Stimulated activated CD4-positive, alpha-beta T cell treated with anti-CD3 and anti-CD28 coated beads, Interleukin-4, amount 100 ng/mL, for 48 hours (primary cell): ENCODE measurements around the gene ALKBH5.

Experiments
- DNase-seq, 2 donors: peaks; one replicate each; pipeline ENCODE4 v3.0.0-alpha.2; 2020; ENCODE audit warnings: low read depth in 2 of 2

The ALKBH5 gene

DNA sequence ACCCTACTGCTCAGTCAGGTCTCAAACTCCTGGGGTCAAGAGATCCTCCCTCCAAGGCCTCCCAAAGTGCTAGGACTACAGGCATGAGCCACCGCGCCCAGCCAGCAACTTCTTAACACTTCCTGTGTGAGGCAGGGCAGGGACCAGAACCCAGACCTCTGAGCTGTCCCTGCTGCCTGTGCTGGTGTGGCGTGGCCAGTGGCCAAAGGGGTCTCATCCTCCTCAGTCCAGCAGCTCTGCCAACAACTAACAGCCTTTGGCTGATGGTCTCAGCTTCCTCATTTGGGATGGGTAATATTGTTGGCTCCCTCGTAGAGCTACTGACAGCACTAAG lies 40.4 kb downstream of the ALKBH5 start:
- DNase-seq = no peak

DNA sequence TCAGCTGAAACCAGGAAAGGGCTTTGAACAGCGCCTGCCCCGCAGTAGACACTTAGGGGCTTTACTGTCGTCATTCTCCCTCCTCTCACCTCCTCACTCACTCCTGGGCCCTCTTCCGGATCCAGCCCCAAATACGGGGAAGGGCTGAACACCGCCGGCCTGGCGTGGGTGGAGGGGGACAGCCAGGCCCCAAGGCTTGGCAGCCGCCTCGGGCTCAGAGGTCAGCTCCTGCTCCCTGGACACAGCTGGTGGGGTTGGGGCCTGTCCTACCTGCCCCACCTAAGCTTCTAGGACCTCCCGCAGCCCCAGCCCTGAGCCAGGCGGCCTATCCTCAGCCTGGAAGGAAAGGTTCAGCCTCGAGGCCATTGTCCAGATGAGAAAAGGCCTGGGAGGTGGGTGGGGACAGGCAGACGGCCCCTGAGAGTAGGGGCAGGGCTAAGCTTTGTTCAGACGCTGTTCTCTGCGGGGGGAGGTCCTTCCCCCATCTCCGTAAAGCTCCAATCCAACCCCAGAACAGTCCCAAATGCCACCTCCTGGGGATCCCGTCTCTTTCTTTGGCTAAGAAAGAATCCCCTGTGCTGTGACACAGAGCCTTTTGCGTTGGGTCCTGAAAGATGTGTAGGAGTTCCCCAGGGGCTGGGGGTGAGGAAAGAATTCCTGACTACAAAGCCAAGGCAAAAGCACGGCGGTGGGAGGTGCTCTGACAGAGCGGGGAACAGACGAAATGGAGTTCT lies 40.9 kb downstream of the ALKBH5 start:
- no peak for DNase-seq

DNA sequence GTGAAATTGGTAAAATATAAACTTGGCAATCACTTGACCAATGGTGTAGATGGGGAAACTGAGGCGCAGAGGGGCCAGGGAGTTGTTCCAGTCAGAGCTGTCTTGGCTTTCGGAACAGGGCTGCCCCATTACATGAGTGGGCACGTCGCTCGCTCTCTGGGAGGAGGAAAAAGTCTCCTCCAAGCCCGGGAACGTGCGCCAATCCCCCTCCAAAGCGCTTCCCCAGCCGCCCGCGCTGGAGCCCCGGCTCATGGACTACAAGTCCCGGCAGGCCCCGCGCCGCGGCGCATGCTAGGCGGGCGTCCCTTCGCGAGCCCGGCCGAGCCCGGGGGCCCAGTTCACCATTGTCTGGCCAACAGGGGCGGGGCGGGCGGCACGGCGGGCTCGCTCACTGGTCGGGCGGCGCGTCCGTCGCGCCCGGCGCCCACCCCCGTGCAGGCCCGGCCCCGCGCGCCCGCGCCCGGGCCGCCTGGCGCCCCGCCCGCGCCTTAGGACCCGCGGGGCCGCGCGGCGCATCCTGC lies 41.6 kb downstream of the ALKBH5 start, which contains the start of gene LLGL1:
Gene LLGL1, plus strand, starts transcription at position 515 of the 521 bp plus-strand sequence. CDS start 48 bp downstream, outside the sequence.
- peak; percentile 96 to 97 for DNase-seq

DNA sequence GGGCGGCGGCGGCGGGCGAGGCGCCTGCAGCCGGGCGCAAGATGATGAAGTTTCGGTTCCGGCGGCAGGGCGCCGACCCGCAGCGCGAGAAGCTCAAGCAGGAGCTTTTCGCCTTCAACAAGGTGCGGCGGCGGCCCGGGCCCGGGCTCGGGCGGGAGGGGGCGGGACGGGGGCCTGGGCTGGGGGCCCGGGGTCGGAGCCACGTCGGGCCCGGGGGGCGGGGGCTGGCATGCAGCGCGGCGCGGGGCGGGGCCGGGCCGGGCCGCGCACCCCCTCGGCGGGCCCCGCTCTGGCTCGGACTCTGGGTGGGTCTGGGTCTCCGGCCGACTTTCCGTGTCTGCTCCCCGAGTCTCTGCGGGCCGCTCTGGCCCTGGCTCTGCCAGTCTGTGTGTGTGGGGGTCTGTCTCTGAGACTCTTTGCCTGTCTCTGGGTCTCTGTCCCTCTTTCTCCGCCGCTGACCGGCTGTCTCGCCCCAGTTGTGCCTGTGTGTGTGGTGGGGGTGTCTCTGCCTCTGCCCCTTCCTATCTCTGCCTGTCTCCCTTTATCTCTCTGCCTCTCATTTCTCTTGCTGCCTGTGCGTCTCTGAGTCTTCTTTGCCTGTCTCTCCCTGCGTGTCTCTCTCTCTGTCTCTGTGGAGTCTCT lies 42.1 kb downstream of the ALKBH5 start:
- DNase-seq = no peak

DNA sequence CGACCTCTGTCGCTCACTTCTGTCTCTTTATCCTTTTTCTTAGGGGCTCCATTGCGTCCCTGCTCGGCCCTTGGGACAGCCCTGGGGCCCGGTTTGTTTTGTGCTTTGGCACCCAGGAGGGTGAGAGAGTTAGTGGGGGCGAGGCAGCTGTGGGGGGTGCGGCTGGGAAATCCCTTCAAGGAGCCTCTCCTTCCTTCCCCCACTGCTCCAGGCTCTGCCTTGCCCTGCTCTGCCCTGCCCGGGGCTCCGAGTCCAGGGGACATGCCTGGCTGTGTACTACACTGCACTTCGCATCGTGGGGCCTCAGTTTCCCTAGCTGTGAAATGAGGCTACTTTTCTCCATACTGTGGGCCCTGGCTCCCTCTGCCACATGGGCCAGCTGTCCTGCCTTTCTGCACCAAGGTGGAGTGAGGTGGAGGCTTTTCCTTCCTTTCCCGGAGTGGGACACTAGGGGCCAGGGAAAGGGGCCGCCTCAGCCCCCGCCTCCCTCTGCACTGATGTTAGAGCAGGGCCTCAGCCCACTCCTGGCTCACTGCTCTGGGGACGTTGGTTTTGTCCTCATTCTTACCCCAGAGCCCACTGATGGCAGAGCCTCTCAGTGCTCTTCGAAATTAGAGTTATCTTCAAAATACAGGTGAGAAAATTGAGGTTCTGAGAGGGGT lies 42.8 kb downstream of the ALKBH5 start:
- DNase-seq = no peak

DNA sequence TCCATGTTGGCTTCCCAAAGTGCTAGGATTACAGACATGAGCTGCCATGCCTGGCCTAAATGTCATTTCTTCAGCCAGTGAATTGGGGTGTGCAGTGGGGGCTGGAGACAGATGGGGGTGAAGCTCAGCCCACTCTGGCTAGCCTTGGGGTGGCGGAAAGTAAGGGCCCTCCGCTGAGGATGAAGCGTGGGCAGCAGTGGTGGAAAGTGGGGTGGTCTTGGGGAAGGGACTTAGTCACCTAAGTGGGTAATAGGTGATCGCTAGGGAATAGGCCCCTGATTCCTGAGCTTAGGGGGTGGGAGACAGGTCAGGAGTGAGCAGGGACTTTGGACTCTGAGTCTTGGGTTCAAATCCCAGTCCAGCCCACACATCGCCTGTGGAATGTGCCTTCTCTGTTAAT lies 44.0 kb downstream of the ALKBH5 start:
- DNase-seq = no peak

DNA sequence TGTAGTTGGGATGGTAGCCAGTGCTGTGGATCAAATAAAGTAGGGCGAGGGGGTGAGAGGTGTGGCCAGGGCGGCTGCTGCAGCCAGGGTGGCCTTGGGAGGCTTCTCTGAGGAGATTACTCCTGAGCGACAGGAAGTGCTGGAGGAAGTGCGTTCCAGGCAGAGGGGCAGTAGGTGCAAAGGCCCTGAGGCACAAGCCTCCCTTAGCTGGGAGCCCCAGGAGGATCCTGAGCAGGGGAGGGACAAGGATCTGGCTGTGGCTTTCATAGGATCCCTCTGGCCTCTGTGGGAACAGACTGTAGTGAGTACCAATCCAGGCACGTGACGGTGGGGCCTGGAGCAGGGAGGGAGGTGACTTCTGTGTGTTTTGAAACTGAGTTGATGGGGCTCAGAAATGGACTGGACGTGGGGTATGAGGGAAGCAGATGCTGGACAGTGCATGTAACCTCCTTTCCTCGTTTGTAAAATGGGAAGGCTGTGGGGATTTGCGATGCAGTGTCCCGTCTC lies 44.6 kb downstream of the ALKBH5 start:
- no peak for DNase-seq

DNA sequence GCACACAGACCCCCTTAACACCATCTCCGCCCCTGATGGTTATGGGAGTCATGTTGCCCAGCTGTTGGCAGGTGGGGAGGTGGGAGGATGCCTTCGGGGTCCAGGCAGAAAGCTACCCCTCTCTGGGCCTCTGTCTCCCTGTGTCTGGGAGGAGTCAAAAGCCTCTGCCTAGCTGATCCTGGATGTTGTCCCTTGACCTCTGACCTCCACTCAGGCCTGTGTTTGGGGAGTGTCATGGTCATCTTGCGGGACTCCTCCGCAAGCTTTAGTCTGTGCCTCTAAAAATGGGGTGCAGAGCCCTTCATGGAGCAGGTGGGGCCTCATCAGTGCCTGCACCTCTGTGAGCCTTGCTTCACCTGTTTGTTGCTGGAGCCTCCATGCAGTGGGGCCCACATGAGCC lies 45.6 kb downstream of the ALKBH5 start:
- DNase-seq = no peak

DNA sequence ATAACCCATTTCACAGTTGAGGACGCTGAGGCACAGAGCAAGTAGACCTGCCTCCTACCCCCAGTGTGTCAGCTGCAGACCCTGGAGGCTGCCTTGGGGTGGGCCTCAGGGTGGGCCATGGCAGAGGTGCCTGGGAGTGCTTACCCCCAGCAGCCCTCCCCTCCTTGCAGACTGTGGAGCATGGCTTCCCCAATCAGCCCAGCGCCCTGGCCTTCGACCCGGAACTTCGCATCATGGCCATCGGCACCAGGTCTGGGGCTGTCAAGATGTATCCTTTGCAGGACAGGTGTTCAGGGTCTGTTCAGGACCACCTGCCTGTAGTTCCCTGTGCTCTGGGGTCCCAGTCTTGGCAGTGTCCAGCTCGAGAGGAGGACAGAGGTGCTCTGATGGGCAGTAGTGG lies 46.1 kb downstream of the ALKBH5 start:
- no peak for DNase-seq

DNA sequence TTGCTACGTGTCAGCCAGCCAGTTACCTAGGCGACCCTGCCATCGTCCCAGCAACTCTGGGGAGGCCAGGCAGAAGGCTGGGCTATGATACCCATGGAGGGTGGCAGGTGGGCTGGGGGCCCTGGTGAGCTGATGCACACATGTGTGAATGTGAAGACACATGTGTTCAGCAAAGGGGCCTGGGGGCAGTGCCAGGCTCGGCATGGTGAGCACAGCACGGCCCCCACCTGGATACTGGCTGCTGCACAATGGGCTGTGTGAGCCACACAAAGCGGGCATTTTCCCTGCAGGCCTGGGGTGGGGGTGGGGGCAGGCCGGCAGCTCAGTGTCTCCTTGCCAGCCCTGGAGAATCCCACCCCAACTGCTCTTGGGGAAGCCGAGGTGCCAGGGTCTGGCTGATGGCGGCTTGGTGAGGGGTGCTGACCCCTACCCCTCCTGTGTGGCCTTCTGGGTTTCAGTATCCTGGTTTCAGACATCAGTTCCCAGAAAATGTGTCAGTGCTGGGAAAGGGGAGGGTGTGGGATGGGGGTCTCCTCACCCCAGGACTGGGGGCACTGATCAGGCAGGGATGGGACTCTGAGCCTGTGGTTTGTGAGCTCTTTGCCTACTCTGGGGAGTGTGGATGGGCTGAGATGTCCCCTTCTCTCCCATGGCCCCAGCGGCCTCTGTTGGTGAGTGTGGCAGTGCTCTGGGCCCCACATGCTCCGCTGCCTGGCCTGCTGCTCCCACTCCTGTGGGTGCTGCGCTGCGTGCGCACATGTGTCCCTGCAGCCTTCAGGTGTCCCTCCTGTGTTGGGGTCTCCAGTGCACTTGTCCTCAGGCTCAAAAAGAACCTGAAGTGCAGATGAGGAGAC lies 46.9 kb downstream of the ALKBH5 start:
- no peak for DNase-seq

DNA sequence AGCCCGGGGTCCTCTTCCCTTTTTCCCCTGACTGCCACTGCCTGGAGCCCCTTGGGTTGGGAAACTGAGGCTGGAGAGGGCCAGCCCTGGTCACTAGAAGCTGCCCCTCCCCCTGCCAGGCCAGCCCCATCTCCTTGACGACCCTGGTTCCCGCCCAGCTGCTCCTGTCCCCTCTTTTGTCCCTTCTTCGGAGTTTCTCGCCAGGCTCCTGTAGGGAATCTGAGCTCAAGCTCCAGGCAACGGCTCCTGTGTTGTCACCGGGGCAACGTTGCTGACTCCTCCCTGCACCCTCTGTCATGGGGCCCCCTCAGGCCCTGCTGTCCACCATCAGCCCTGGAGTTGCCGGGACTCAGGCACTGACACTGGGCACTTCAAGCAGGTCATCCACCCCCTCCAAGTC lies 47.5 kb downstream of the ALKBH5 start:
- no peak for DNase-seq

DNA sequence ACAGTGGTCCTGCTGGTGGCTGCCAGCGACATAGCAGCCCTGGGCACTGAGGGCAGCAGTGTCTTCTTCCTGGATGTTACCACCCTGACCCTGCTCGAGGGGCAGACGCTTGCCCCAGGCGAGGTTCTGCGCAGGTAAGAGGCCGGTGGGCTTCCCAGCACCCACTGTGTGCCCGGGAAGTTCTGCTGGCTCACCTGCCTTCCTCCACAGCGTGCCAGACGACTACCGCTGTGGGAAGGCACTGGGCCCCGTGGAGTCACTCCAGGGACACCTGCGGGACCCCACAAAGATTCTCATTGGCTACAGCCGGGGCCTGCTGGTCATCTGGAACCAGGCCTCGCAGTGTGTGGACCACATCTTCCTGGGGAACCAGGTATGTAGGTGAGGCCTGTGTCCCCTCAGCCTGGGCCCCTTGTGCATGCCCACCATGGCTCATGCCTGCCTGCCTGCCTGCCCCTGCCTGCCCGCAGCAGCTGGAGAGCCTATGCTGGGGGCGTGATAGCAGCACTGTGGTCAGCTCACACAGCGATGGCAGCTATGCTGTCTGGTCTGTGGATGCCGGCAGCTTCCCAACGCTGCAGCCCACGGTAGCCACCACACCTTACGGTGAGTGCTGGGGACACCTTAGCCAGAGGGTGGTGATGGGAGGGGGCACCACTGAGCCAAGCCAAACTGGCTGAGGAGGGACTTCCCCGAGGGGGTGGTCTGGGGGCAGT lies 50.3 kb downstream of the ALKBH5 start:
- no peak for DNase-seq

DNA sequence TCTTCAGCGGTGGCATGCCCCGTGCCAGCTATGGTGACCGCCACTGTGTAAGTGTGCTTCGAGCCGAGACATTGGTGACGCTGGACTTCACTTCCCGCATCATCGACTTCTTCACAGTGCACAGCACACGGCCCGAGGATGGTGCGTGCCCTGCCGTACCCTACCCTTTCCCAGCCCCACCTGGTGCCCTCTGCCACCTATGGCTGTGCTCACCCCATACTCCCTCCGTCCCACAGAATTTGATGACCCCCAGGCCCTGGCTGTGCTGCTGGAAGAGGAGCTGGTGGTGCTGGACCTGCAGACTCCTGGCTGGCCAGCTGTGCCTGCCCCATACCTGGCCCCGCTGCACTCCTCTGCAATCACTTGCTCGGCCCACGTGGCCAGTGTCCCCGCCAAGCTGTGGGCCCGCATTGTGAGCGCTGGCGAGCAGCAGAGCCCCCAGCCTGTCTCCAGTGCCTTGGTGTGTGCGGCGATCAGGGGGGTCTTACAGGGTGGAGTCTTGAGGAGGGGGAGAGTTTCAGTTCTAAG lies 51.3 kb downstream of the ALKBH5 start:
- no peak for DNase-seq

DNA sequence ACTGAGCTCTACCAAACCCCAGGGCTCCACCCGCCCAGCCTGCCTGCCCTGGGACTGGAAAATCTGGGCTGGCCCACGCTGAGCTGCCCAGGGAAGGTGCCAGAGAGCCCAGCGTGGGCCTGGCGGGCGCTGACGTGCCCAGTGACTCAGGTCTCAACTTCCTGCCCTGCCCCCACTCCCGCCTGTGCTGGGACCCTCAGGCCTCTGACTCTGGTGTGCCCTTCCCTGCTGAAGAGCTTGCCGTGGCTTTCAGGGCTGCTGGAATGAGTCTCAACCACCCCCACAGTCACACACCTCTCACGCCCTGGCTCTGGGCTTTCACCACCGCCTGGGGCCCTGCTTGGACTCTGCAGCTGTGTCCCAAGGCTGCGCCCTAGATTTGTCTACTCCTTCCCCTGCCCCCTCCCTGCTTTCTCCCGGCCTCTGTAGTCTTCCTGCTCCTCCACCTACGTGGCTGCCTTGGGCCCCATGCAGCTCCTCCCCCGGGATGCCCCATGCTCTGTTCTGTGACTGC lies 52.2 kb downstream of the ALKBH5 start:
- DNase-seq = peak in 1 of 2 donors; percentile 30

DNA sequence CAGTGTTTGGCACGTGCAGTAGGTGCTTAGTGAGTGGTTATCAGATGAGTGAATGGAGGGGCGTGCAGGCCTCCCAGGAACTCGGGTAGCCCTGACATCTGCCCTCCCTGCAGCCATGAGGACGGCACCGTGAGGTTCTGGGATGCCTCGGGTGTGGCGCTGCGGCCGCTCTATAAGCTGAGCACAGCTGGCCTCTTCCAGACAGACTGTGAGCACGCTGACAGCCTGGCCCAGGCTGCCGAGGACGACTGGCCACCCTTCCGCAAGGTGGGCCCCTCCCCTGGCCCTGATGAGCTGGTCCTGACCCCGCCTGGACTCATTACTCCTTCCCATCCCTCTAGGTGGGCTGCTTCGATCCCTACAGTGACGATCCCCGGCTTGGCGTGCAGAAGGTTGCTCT lies 52.9 kb downstream of the ALKBH5 start:
- no peak for DNase-seq

DNA sequence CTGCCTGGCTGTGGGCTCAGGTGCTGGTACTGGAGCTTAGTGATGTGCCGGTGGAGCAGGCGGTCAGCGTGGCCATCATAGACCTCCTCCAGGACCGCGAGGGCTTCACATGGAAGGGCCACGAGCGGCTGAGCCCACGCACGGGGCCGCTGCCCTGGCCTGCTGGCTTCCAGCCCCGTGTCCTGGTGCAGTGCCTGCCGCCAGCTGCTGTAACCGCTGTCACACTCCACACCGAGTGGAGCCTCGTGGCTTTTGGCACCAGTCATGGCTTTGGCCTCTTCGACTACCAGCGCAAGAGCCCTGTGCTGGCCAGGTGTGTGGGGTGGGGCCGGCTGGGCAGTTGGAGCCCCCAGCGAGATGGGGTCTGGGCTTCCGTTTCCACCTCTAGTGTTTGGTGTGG lies 53.8 kb downstream of the ALKBH5 start:
- no peak for DNase-seq

DNA sequence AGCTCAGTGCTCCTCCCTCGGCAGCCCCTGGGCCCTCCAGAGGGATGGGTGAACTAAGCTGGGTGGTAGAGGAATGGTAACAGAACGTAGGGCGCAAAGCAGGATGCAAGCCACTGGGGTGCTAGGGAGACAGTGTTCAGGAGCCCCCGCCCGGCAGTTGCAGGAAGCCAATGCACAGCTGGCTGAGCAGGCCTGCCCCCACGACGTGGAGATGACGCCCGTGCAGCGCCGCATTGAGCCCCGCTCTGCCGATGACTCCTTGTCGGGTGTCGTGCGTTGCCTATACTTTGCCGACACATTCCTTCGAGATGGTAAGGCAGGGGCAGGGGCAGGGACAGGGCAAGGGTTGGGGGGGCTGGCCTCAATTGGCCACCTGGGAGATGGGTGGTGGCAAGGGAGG lies 54.7 kb downstream of the ALKBH5 start:
- DNase-seq = no peak

DNA sequence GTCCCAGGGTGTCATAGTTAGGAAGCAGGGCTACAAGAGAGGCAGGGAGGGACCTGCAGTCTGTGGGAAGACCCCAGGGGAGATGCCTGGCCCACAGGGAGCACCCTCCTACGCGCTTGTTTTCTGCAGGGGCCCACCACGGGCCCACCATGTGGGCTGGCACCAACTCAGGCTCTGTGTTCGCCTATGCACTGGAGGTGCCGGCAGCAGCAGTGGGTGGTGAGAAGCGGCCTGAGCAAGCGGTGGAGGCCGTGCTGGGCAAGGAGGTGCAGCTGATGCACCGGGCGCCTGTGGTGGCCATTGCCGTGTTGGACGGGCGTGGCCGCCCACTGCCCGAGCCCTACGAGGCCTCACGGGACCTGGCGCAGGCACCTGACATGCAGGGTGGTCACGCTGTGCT lies 56.8 kb downstream of the ALKBH5 start:
- no peak for DNase-seq

DNA sequence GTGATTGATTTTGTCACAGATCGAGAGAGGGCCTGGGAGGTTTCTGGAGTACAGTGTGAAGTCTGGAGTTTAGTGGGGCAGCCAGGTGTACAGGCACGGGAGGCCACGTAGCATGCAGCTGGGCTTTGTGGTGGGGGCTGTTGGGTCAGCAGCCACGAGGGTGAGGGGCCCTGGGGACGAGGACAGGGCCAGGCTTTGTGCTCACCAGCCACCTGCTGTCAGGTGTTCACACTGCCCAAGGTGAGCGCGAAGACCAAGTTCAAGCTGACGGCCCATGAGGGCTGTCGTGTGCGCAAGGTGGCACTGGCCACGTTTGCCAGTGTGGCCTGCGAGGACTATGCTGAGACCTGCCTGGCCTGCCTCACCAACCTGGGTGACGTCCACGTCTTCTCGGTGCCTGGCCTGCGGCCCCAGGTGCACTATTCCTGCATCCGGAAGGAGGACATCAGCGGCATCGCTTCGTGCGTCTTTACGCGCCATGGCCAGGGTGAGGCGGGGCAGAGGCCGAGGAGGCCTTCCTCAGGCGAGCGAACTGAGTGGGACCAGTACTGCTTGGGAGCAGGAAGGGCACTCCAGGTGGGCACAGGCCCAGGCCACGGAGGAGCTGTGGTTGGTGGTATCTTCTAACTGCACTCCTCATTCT lies 57.7 kb downstream of the ALKBH5 start:
- DNase-seq = no peak
